Right ventricle myocardium inferior (tissue), 1 donor: ENCODE data around the gene OSBPL10. TPM values are rescaled to one million over a fixed set of nuclear protein-coding genes. Genes with fewer than 3 reads are reported as not detected.

Source experiments
- ATAC-seq: fragments of 200-7000 bp; cut with Tn5 transposase; one replicate; pipeline ENCODE4 v1.9.1; 2020; ENCODE audit warnings: mild to moderate bottlenecking, moderate library complexity
- DNase-seq: peaks from one replicate; pipeline ENCODE4 v3.0.0; 2021; ENCODE audit errors: missing footprints
- intact Hi-C: fragments of 100-400 bp; cut with DNase I; formaldehyde crosslinking; loops from one replicate; pipeline ENCODE4 v1.11.0; 2022
- total RNA-seq: library from RNA; stranded (reverse); fragmentation: NEBNext Ultra II Directional; extraction: Animal tissue kit (Norgen Biotek cat#: 25700); gene quantifications from one replicate; pipeline ENCODE4 v1.2.1, GENCODE V29; 2021
- donor health status: DM: no; HTN: yes; CAD: no; lungs with severe emphysema.

Gene OSBPL10
- total RNA-seq, 1 donor from 2014 or later, result 6.6 TPM

DNA sequence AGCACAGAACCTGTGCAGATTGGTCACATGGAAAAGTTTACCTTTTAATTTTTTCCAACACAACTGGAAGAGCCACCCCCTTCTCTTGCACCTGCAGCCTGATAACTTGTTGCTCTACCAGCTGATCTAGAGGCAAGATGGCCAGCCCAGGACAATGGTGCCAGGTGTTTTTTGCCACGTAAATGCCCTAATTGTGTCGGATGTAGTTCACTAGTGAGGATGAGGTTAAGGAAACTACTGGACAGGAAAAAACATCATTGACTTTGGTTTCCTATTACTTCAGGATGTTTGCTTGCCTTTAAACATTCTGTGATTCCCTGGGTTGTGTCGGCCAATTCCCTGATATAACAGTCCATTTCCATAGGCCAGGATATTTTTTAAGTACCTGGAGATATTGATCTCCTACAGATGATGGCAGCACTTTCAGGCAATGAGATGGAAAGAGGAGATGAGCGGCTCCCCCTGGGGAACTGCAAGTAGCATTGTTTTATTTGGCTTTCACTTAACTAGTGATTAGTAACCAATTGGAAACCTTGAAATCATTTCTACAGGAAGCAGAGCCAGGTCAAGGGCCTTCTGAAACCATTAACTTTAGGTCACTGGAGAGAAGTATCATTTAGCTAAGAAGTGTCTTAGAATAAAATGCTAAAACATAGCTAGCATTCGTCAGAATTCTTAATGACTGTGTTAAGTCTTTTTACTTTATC lies 72.5 kb downstream of the OSBPL10 start:
- DNase-seq (no peak), ATAC-seq (no peak)
- intact Hi-C loops, result no loop called here

DNA sequence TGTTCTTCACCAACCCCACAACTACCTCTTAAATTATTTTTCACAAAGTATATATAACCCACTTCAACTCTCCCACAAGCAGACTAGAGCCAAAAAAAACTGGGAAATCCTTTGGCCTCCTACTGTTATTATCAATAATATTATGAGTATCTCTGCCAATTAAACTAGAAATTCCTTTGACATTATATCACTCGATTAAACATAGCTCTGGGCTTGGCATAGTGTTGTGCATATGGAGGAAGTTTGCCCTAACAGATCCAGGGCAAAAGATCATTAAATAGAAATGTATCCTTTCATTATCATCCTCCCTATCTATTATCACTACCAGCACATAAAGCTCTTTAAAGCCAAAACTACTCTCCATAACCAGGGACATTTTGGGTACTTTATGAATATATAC lies 74.9 kb downstream of the OSBPL10 start:
- ATAC-seq (no peak), DNase-seq (no peak)
- intact Hi-C loops, result no loop called here

DNA sequence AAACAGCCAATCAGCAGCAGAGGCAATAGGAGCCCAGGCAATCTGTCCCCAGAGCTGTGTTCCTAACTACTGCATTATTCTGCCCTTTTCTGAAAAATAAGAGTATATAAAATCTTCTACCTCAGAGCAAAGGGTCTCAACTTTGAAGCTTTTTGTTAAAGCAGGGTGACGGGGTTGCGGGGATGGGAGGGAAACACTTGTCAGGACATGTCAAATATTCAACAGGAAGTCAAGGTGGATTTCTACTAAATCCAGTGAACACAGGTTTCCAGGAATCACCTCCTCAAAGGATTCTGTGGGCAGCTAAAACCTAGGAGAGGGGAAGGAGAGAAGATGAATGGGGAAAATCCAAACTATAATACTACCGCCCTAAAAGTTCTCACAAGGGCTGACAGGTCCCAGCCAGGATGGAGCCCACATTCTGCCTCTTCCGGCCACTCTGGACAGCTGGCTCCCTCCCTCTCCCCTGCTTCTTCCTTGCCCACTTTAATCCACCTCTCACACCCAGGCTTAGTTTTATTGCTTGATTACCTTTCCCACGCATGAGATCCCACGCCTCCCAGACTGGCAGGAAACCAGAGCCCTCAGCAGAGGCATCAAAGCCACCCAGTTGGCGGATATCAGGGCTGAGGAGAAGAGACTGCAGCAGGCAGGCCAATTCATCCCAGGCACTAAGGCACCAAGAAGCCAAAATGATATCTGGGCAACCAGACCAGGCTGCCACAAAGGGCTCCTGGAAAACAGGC lies 77.2 kb downstream of the OSBPL10 start:
- ATAC-seq (no peak), DNase-seq (no peak)
- intact Hi-C loops, result no loop called here

DNA sequence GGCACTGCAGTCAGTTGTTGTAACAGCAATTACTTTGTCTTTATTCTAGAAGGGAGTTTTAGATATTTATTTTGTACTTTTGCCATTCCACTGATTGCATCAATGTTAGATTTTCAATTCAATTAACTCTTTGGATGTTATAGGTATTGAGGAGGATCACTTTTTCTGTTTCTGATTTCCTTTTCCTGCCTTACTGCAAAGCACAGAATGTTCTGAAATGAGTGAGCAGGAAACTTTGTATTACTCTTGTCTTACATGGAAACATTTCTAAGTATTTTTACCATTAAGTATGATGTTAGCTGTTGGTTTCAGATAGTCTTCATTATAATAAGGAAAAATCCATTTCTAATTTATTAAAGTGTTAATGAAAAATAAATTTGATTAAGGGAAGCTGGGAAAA lies 80.5 kb downstream of the OSBPL10 start:
- intact Hi-C loops, result no loop called here
- DNase-seq (no peak), ATAC-seq (no peak)

DNA sequence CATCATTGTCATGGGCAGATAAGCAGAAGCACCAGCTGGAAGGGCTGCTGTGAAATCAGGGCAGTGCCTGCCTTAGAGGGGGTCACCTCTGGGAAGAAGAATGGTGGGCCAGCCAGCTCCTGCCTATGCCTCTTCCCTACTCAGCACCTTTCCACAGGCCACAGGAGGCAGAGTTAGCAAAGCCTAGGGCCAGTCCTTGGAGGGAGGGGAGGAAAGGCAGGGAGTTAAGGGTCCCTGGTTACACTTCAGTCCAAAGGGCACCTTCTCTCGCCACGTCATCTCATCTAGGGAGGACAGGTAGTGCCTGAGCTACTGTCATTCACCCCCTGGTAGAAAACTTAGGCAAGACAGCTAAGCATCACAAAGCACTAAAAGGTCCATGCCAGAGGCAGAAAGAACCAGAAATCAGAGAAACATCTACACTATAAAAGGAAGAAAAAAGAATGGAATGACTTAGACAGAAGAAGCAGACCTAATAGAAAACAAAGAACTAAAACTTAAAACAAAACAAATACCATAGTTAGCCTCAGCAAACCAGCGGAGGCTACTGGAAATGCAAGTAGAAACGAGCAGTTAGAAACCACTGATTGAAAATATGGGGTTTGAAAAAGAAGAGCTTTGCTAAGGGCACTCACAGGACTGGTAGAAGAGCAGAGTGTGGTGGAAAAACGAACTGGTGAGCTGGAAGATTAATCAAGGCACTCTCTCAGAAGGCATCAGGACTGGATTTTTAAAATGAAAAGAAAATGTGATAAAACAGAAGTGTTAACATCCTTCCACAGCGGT lies 84.2 kb downstream of the OSBPL10 start:
- no peak for ATAC-seq
- no peak for DNase-seq
- intact Hi-C loops, result no loop called here

DNA sequence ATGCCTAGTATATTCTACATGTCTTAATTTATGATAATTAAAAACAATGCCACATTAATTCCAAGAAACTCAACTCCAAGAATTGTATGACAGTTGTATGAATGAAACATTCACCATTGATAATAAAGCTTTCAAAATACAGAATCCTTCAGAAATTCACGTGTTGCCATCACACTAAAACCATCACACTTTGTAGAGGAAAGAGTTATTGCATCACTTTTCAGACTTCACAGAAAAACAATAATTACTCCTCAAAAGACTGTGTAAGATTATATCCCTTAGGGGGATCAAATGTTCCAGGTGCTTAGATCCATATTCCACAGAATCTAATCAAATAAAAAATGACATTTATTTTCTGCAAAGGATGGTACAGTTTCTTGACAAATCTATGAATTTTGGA lies 85.0 kb downstream of the OSBPL10 start:
- DNase-seq (no peak), ATAC-seq (no peak)
- intact Hi-C loops, result no loop called here

DNA sequence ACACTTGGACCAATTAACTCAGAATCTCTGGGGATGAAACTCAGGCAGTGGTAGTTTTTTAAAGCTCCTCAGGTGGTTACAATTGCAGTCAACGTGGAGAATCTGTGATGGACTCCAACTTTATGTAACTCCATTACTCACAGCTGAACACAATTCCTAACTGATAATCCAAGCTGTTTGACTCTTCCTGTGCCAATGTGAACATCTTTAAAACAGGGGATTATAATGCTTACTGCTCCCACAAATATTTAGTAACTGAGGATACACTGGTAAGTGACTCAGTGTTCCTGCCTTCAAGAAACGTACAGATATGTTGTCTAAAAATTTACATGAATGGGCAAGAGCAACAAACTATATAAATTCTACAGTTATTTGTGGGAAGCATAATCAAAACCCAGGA lies 85.6 kb downstream of the OSBPL10 start:
- no peak for DNase-seq
- intact Hi-C loops, result no loop called here

DNA sequence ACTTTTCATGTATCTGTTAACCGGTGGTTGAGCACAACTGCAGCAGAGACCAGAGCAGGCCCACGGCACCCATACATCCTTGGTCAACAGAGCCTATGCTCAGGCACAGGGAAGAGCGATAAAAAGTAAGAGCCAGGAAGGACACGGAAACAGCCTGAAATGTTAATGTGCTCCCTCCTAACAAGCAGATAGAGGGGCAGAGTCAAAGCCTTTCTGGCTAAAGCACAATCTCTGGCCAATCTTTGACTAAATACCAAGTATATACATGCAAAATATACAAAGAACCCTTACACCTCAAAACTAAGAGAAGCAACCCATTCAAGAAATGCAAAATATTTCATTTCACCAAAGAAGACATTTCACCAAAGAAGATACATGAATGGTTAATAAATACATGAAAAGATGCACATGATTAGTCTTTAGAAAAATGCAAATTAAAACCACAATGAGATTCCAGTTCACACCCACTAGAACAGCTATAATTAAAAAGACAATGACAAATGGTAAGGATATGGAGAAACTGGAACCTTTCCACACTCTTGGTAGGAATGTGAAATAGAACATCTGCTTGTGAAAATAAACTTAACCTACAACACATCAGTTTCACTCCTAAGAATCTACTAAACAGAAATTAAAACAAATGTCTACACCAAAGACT lies 88.0 kb downstream of the OSBPL10 start:
- ATAC-seq, result no peak
- intact Hi-C loops, result no loop called here
- no peak for DNase-seq

More for the DNA sequence above, 85.6 kb downstream of the OSBPL10 start:
- no peak for ATAC-seq

DNA sequence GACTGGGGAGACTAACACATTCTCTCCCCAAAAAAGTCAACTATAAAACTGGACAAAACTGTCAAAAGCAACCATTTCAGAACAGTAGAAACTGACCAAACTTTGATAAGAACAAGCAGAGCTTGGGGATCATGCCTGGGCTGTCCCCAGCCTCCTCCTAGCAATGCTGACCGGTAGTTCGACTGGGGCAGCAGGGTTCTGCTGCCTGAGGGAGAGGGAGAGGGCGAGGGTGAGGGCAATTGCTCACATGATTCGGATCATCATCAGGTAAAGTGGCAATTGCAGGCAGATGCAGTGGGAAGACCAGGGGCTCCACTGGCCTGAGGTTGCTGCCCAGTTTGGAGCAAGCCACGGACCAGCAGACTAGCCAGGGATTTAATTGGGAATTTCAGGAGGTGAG lies 88.6 kb downstream of the OSBPL10 start:
- DNase-seq (no peak), ATAC-seq (no peak)
- intact Hi-C loops, result no loop called here

DNA sequence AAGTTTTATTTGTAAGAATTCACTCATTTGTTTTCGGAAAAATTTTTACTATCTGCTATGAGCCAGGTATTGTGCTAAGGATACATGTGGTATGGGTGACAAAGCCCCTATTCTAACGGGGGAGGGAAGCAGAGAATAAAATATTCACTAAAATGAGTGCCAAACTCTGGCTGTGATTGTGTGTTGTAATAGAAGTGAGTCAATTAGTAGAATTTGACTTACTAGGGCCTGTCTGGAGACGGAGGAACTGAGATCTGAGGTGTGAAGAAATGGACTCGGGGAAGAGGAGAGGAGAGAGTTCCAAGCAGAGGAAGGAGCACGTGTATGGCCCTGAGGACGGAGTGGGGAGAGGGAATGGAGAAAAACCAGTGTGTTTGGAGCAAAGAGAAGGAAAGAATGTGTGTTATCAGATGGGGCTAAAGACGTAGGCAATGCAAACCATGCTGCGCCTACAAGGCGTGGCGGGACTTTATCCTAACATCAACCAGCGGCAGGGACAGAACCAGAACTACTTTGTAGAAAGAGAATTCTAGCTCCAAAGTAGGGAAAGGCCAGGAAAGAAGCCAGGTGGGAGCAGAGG lies 89.1 kb downstream of the OSBPL10 start:
- ATAC-seq (no peak), DNase-seq (no peak)
- intact Hi-C loops, result no loop called here

DNA sequence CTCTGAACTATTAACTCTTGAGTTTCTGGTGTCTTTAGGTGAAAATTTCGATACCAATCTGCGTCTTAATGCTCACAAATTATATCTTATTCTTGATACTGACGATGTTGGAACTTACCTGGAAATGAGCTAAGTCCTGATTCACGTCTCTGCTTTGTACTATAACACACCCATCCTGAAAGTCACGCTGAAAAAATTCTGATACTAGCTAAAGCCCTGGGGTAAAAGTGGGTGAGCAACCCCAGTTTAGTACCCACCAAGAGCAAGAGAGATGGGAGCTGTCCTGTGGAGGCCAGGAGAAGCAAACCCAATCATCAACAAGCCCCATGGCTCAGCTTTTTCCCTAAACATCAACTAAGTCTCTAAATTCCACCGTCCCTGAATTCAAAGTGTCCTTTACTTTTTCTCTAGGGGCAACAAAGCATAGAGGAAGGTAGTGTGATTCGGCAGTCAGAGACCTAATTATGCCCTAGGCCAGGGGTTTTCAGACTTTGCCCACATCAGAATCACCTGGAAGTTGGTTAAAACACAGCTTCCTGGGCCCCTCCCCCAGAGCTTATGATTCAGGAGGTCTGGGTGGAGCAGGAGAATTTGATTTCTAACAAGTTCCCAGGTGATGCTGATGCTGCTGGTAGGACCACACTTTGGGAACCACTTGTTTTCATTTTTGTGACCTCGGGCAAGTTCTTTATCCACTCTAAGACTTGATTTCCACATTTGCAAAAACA lies 90.2 kb downstream of the OSBPL10 start:
- intact Hi-C loops, result no loop called here
- no peak for DNase-seq
- ATAC-seq, result no peak

DNA sequence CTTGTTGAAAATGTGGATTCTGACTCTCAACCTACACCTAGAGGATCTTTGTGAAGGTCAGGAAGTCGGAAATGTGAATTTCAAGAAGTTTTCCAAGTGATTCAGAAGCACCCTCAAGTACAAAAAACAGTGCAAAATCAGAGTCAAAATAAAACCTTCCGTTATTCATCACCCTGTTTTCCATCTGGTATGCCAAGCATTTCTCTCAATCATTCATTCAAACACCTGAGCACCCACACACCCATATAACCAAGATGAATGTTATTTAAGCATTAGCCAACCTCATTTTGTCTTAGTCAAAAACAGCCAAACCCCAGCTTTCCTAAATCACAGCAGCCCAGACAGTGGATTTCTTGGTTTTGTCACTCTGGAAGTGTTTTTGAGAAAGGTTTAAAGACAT lies 91.1 kb downstream of the OSBPL10 start:
- ATAC-seq, result no peak
- intact Hi-C loops, result no loop called here
- DNase-seq, result no peak

DNA sequence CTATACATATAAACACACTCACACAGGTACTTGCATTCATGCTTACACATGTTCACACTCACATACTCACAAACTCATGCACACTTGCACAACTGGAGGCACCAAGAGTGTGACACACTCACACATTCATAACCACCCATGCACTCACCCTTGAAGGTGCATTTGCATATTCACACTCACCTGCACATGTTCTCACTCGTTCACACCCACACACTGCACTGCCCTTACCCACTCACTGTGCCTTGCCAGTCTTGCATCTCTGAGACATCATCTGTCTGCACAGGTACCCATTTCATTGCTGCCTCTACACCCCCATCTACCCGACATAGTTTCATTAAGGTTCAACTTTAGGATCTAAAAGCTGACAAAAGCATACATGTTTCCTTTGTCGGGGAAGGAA lies 95.8 kb downstream of the OSBPL10 start:
- DNase-seq, result no peak
- no peak for ATAC-seq
- intact Hi-C loops, result no loop called here

DNA sequence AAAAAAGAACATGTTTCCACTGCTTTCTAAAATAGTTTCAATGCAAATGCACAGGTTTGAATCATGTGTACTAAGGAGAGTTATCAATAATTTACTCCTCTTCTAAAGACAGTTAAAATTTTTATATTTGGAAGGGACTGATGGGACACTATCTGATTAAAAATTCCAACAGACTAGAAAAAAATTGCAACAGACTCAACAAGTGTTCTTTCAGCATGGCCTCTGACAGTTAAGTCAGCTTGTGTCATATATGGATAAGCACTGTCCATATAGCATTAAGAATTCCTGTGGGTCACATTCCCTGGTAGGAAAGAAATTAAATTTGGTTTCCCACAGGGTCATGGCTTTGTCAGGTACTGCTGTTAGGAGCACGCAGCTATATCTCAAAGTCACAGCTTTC lies 96.8 kb downstream of the OSBPL10 start:
- DNase-seq (no peak), ATAC-seq (no peak)
- intact Hi-C loops, result no loop called here

DNA sequence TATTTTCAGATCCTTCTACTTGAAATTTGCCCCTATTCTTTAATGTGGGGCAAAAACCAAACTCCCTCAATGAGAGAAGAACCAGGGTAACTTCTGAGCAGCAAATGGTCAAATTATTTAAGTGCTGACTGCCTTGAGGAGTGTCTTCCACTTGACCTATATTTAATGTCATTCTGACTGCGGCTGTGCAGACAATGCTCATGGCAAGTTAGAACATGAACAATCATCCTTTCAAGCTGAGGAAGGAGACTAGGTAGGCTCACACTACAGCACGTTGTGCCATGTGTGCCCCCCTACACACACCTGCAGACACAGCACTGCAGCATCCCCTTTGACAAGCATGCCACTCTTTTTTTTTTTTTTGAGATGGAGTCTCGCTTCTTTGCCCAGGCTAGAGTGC lies 98.2 kb downstream of the OSBPL10 start:
- DNase-seq (no peak), ATAC-seq (no peak)
- intact Hi-C loops, result no loop called here

DNA sequence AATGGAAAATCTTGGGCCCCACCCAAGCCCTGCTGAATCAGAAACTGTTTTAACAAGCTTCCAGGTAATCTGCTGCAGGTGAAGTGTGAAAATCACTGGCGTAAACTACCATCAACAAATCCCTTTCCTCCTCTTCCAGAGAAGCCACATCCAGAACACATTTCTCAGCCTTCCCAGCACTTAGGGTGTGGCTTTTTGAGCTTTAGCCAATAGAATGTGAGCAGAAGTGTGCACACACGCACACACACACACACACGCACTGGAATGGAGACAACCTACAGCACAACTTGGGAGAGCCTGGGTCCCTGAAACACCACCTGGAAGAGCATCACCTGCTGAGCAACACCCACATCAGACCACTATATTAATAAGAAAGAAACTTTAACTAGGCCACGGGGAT lies 98.6 kb downstream of the OSBPL10 start:
- intact Hi-C loops, result no loop called here
- no peak for ATAC-seq
- DNase-seq, result no peak

DNA sequence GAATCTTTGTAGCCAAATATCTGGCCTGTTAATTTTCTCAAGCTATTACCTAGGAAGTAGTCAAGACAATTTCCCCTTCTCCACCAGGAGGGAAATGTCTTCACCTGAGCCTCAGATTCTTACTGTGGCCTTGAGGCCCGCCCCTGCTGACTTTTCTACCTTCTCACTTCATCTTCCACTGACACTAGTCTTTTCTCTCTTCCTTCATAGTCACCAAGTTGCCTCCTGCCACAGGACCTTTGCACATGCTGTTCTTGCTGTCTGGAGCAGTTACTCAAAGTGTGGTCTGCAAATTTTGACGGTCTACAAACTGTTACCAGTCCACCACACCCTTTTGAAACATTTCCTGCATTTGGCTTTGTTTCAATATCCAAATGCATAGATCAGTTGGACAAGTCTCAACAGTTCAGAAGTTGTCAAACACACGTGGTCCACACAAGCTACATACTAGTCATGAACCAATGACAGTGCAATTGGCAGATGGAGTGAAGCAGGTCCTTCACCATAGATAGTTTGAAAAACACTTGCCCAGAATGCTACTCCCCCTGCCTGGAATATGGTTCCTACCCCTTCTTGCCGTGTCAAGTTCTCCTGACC lies 100.5 kb downstream of the OSBPL10 start:
- ATAC-seq, result no peak
- no peak for DNase-seq
- intact Hi-C loops, result no loop called here

DNA sequence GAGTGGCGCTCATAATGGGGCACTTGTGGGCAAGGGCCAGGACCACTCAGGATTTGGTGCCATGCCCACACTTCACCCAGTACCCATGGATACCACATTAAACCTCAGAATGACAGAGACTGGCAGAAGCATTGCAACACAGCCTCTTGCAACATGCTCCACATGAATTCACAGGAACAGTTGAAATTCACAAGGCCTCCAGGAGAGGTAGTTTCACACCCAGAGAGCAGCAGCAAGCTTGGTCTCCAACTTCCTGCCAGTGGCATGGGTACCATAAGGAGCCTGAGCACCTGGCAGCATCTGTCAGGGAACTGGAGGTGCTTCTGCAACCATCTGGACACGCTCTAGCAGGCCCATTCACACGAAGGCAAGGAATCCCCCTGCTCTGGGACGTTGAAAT lies 101.0 kb downstream of the OSBPL10 start:
- intact Hi-C loops, result no loop called here
- DNase-seq, result no peak
- no peak for ATAC-seq
